ENCODE data around the gene EGR1.

EGR1 gene

DNA sequence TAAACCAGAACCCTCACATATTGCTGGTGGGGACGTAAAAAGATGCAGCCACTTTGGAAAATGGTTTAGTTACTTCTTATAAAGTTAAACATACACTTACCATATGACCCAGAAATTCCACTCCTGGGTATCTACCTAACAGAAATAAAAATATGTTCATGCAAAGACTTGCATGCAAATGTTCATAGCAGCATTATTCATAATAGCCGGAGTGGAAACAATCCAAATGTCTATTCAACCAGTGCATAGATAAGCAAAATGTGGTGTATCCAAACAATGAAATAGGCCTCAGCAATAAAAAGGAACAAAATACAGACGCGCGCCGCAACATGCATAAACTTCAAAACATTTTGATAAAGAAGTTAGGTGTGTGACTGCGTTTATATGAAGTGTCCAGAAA lies 11.6 kb downstream of the EGR1 start:
- ATAC-seq: no peak
- Mint-ChIP-seq H3K27me3 (peaks cover 11% of the 10 kb centered on the region), H3K27ac (no peak overlapping the region), H3K9me3 (no peaks in the 10 kb centered on the region), H3K4me3 (no peak overlapping the region), H3K4me1 (no peaks in the 10 kb centered on the region)
- no peak for DNase-seq

DNA sequence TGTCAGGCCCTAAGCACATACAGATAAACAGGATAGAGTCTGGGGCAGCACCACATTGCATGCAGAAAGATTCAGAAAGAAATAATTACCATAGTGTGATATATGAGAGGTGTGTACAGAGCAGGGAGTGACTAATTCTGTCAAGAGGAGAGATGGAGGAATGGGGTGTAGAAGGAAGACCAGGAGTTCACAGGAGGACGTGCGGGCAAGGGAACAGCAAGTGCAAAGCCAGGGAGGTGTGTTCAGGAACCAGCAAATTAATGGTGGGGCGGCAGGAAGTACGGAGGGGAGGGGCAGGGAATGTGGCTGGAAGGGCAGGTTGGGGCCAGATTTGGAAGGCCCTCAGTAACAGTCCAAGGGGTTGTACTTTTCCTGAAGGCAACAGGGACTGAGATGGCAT lies 17.4 kb downstream of the EGR1 start:
- Mint-ChIP-seq H3K27ac (no peak overlapping the region), H3K4me3 (no peak overlapping the region), H3K4me1 (no peaks in the 10 kb centered on the region), H3K9me3 (no peaks in the 10 kb centered on the region), H3K27me3 (no peaks in the 10 kb centered on the region)
- ATAC-seq (no peak), DNase-seq (no peak)

DNA sequence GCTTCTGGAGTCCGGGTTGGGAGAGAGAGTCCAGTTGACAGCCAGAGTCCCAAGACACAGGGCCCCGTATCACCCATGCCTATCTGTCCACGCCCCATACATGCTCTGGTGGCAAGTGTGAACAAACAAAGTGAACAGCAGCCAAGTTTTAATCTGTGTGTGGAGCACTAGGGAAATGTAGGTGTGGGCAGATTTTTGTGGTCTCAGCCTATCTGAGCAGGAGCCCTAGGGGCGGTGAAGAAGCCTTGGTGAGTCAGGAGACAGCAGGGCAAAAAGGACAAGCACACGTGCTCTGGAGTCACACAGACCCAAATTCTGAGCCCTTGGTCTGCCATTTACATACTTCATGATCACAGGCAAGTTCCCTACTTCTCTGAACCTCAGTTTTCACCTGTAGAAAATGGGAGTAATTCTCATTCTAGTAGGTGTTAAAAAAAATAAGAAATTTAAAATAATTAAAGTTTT lies 23.2 kb downstream of the EGR1 start:
- ATAC-seq: no peak

DNA sequence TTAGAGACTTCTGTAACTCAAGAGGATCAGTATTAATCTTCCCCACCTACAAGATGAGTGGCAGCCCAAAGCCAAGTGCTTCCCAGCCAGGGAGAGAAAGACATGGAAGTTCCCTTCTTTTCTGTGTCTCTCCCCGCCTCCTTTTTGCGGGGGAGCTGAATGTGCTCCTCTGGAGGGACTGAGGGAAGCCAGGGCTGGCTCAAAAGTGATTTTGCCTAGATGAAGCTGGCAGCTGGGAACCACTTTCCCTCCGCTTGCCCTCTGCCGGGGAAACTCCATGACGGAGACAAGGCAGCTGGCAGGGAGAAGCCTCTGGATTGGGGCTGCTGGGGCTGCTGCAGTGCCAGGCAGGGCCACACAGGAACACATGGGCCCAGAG lies 24.4 kb downstream of the EGR1 start:
- peaks cover 24% of the 10 kb centered on the region for H3K4me1 Mint-ChIP-seq
- H3K27me3 Mint-ChIP-seq: peaks cover 34% of the 10 kb centered on the region
- DNase-seq (no peak), ATAC-seq (no peak)
- no peak overlapping the region for H3K4me3 Mint-ChIP-seq
- no peaks in the 10 kb centered on the region for H3K9me3 Mint-ChIP-seq
- no peak overlapping the region for H3K27ac Mint-ChIP-seq

More for the DNA sequence above, 23.2 kb downstream of the EGR1 start:
- DNase-seq: no peak
- Mint-ChIP-seq H3K27me3 (peaks cover 34% of the 10 kb centered on the region), H3K9me3 (no peaks in the 10 kb centered on the region), H3K4me3 (no peak overlapping the region), H3K4me1 (peaks cover 21% of the 10 kb centered on the region), H3K27ac (no peak overlapping the region)

DNA sequence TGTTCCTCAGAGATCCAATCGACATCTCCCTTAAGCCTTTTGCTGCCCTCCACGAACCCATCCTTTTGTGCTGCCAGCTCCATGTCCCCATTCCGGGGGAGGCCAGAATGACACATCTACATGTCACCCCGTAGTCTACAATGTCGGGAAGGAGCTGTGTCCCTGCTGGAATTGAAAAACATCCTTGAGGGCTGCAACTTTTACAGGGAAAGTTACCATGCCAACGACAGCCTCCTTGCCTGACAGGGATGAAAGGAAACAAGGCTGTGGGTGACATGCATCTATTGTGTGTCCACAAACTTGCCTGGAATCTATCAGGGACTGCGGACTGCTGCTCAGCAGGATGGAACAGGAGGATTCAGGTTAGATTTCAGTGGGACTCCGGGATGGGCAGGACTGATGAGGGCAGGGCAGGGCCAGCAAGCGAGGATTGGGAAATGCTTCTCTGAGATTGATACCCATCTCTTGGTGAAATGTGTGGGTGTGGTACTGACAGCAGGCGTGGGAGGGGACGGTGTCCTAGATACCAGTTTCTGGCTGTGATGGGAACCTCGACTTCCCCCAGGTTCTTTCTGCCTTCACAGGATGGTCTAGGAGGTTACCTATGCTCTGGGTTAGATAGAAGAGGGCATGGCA lies 25.5 kb downstream of the EGR1 start:
- DNase-seq: no peak
- Mint-ChIP-seq H3K4me1 (peaks cover 24% of the 10 kb centered on the region), H3K27me3 (peaks cover 34% of the 10 kb centered on the region), H3K4me3 (peak overlapping the region; percentile 31 to 57), H3K9me3 (no peaks in the 10 kb centered on the region), H3K27ac (no peak overlapping the region)
- no peak for ATAC-seq

DNA sequence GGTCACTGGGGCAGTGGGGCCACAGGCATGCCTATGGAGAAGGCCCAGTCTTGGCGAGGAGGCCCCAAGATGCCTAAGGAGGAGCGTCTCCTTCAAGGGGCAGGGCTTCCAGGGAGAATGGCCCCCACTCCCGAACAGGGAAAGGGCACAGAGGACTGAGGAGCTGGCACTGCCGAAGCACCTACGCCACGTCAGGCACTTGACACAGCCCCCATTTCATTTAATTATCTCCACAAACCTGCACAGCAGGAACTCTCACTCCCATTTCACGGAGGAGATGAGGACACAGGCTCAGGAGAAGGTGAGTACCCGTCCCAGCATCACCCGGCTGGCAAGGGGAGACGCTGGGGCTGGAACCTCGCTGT lies 26.0 kb downstream of the EGR1 start:
- peak overlapping the region in 1 of 2 donors; percentile 31 for H3K4me3 Mint-ChIP-seq
- no peak overlapping the region for H3K27ac Mint-ChIP-seq
- peaks cover 34% of the 10 kb centered on the region for H3K27me3 Mint-ChIP-seq
- ATAC-seq (no peak), DNase-seq (no peak)
- H3K4me1 Mint-ChIP-seq: peaks cover 24% of the 10 kb centered on the region
- no peaks in the 10 kb centered on the region for H3K9me3 Mint-ChIP-seq

DNA sequence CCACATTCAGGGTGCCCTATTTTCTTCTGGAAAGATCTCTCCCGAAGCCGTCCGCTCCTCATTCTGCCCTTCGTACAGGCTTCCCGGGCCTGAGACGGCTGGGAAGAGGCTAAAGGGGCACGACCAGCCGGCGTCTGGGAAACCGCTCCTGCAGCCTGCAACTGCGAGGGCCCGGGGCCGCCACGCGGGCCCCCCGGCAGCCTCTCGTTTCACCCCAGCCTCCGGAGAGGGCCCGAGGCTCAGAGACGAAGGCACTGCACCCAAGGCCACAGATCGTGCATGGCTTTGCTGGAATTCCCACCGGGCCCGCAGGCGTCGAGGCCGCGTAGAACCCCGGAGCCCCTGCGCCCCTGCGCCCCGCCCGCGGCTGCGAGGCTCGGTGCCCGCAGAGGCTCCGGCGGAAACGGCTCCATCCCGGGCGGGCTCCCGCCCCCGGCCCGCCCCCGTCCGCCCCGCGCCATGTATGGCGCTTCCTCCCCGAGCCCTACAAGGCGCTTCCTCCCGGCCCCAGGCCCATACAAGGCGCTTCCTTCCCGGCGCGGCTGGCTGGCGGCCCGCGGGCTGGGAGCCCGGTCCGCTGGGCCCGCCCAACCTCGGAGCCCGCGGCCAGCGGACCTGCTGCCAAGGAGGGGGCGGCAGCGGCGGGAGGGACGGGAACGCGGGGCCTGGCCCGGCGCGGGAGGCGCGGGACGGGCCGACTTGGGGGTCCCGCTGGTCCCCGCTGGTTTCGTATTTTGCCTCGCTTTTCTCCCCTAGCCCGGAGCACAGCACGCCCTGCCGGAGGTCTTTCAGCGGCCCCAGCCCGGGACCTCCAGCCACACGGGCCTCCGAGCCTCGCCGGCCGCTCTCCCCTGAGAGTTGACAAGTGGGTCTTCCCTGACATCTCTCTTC lies 26.6 kb downstream of the EGR1 start:
- DNase-seq (peak; percentile 81 to 83), ATAC-seq (peak; percentile 99)
- Mint-ChIP-seq H3K27me3 (peaks cover 34% of the 10 kb centered on the region), H3K9me3 (no peaks in the 10 kb centered on the region), H3K4me1 (peaks cover 24% of the 10 kb centered on the region), H3K4me3 (peak overlapping the region; percentile 91 to 99), H3K27ac (peak overlapping the region in 1 of 2 donors; percentile 73)

DNA sequence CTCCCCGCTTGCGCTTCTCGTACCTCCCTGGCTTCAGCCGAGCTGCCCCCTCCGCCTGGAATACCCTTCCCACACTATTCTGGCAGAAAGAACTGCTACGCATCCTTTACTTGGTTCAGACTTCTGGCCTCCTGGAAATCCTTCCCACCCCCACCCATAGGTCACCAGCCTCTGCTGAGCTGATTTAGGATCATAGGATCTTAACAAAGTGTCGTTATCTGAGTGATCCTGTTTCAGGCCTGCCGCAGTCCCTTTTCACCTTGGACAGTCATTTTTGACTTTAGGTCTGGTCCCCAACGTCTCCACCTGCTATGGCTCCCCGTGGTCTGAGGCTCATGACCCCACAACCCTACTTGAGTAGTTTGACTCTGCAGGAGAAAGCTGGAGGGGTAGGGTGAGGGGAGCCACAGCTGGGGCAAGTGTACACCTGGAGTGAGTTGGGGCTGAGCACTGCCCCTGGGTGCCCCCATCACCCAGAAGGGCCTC lies 27.3 kb downstream of the EGR1 start:
- Mint-ChIP-seq H3K27ac (peak overlapping the region; percentile 72 to 73), H3K9me3 (no peaks in the 10 kb centered on the region), H3K4me3 (peak overlapping the region; percentile 91 to 99), H3K4me1 (peaks cover 24% of the 10 kb centered on the region), H3K27me3 (peaks cover 34% of the 10 kb centered on the region)
- DNase-seq: no peak
- ATAC-seq: no peak

DNA sequence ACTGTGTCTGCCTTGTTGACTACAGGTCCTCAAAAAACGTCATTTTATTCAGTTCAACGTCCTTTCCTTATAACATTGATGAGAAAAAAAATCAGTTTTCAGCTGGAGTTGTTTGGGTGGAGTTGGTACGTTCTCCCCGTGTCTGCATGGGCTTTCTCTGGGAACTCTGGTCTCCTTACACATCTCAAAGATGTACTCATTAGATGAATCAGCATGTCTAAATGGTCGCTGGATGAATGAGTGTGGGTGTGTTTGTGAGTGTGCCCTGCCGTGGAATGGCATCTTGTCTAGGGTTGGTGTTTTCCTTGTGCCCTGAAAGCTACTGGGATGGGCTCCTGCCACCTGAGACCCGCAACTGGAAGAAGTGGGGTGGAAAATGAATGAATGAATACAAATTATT lies 30.1 kb downstream of the EGR1 start:
- Mint-ChIP-seq H3K9me3 (no peaks in the 10 kb centered on the region), H3K4me1 (peaks cover 24% of the 10 kb centered on the region), H3K27me3 (peaks cover 21% of the 10 kb centered on the region), H3K27ac (no peak overlapping the region), H3K4me3 (no peak overlapping the region)
- no peak for ATAC-seq
- no peak for DNase-seq

DNA sequence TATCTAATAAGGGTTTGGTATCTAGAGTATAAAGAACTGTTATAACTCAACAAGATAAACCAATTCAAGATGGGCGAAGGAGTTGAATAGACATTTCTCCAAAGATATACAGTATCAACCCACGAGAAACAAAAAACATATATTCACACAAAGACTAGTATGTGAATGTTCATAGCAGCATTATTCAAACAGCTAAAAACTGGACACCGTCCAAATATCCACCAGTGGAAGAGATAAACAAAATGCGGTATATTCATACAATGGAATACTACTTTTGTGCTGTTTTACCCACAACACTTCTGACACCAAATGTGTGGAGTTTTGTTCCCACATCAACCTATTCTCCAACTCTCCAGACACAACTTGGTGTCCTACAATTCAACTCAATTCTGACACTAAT lies 33.1 kb downstream of the EGR1 start:
- Mint-ChIP-seq H3K4me1 (peaks cover 4% of the 10 kb centered on the region), H3K4me3 (no peak overlapping the region), H3K27me3 (peaks cover under 1% of the 10 kb centered on the region), H3K27ac (no peak overlapping the region), H3K9me3 (no peaks in the 10 kb centered on the region)
- ATAC-seq: no peak
- no peak for DNase-seq

DNA sequence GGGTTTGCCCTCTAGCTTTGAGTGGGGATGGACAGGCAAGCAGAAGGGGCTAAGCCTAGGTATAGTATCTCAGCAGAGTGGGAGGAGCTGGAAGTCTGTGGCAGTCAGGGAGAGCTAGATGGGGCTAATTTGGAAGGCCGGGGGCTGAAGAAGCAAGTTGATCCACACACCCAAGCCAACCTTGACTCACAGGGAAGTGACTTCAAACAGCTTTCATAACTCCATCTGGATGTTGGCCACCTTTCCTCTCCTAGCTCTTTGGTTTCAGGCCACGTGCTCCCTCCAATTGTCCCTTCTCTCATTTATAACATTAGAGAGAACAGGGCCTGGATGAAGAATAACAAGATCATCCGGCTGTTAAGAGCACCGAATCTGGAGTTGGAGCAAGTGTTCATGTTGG lies 36.8 kb downstream of the EGR1 start:
- H3K27me3 Mint-ChIP-seq: no peaks in the 10 kb centered on the region
- no peaks in the 10 kb centered on the region for H3K9me3 Mint-ChIP-seq
- H3K4me3 Mint-ChIP-seq: no peak overlapping the region
- H3K4me1 Mint-ChIP-seq: no peaks in the 10 kb centered on the region
- ATAC-seq (no peak), DNase-seq (no peak)
- H3K27ac Mint-ChIP-seq: peak overlapping the region in 1 of 2 donors; percentile 29

DNA sequence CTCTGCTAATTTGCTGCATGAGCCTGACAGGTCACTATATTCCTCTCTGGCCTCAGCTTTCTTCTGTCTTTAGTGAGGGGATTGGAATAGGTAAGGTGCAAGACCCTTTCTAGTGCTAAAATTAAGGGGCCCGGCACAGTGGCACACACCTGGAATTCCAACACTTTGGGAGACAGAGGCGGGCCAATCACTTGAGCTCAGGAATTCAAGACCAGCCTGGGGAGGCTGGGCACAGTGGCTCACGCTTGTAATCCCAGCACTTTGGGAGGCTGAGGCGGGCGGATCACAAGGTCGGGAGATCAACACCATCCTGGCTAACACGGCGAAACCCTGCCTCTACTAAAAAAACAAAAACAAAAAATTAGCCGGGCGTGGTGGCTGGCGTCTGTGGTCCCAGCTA lies 37.2 kb downstream of the EGR1 start:
- Mint-ChIP-seq H3K9me3 (no peaks in the 10 kb centered on the region), H3K27me3 (no peaks in the 10 kb centered on the region), H3K4me3 (no peak overlapping the region), H3K4me1 (no peaks in the 10 kb centered on the region), H3K27ac (no peak overlapping the region)
- ATAC-seq: no peak
- no peak for DNase-seq

DNA sequence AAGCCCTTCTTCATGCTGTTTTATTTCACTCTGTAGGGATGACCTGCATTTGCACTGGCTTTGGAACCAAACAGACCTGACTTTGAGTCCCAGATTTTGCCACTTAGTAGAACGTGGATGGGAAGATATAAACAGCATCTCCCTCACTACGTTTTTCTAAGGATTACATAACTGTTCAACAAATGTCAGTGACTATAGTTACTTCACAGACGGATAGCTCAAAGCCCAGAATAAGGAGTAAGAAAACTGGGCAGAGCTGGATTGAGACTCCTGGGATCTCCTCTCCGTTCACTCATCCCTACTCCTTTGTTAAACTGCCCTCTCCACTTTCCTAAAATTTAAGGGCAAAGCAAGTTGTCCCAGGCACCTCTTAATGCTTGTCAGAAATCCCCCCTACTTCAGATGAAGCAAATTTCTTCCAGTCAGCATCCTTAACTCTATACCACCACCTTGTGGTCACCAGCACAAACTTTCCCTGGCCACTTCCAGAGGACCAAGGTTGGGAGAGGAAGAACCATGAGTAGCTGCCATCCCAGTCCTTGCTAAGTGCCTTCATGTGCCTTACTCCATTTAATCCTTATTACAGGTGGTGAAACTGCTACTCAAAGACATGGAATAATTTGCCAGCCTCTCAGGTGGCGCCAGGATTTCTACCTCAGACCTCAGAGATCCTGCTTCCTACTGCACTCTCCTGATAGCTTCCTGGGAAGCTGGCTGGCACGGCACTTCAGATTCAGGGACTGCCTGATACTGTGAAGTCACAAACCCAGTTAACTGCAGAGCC lies 38.4 kb downstream of the EGR1 start:
- peak in 1 of 2 donors; percentile 30 for DNase-seq
- H3K27me3 Mint-ChIP-seq: no peaks in the 10 kb centered on the region
- H3K9me3 Mint-ChIP-seq: no peaks in the 10 kb centered on the region
- peak overlapping the region in 1 of 2 donors; percentile 67 for H3K27ac Mint-ChIP-seq
- no peaks in the 10 kb centered on the region for H3K4me1 Mint-ChIP-seq
- no peak overlapping the region for H3K4me3 Mint-ChIP-seq
- ATAC-seq: peak; percentile 65

DNA sequence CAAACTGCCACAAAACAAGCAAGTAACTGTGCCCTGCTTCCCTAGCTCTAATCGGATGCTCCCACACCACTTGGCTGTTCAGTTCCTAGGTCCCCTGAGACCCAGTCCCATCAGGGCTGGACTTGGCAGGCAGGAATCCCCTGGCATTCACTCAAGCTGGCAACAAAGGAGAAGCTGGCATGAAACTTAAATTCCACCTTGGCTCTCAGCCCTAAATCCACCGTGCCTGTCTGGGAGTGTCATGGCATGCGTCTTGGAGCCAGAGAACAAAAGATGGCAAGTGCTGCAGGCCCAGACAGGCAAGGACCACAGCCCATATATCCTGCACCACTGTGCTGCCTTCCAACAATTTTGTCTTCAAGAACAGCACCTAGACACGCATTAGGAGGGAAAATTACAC lies 39.5 kb downstream of the EGR1 start:
- Mint-ChIP-seq H3K9me3 (no peaks in the 10 kb centered on the region), H3K27me3 (no peaks in the 10 kb centered on the region), H3K4me3 (no peak overlapping the region), H3K27ac (no peak overlapping the region), H3K4me1 (no peaks in the 10 kb centered on the region)
- no peak for ATAC-seq
- DNase-seq: no peak

DNA sequence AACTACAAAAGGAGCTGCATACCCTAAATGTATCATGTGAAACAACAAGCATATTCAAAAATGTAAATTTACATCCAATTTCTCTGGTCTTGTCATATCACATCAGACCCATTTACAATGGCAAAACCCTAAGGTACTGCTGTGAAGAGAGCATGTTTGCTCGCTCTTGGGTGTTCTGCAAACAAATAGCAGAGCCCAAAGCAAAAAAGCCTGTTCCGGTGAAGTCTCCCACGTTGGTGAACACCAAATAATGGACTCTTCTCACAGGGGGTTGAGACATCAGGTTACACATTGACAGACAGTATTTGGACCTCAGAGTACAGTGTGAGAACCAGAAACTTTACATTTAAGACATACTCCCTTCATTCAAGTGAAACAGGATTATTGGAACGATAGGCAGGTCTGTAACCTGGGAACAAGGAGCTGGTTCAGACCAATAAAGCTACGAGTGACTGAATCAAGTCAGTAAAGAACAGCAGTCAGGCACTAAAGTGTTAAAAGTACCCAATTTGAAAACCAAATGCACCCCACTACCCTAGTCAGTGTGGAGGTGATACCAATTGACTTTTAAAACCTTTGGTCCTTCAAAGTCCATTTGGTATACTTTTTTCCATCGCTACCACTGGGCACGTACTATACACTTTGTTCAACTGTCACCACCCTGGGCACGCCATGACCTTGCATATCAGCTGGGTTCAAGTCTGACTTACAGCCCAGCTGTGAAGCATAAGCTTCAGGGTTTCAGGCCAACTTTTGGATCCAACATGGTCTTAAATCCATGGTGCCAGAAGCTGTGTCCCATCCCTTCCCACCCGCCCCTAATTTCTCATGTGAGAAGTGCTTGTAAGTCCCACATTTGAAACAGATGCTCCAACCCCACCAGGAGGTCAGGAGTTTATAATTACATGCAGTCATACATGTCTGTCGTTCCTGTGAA lies 41.4 kb downstream of the EGR1 start:
- ATAC-seq (no peak), DNase-seq (no peak)
- Mint-ChIP-seq H3K27ac (no peak overlapping the region), H3K4me1 (no peaks in the 10 kb centered on the region), H3K4me3 (no peak overlapping the region), H3K27me3 (no peaks in the 10 kb centered on the region), H3K9me3 (no peaks in the 10 kb centered on the region)
